NB4 (cell line): ENCODE results near the gene PCSK5.

Experiments
- CTCF ChIP-seq: IDR thresholded peaks from one replicate; pipeline ENCODE4 v1.5.1; 2012; ENCODE audit warnings: low read depth, low read length
- MAX ChIP-seq: IDR thresholded peaks from 2 replicates; pipeline ENCODE4 v1.6.1; 2011; ENCODE audit warnings: low read depth, low read length
- POLR2A ChIP-seq: IDR thresholded peaks from 2 replicates; pipeline ENCODE4 v1.6.1; 2011; ENCODE audit warnings: mild to moderate bottlenecking; ENCODE audit not compliant: insufficient read length; ENCODE audit errors: extremely low read depth

DNA sequence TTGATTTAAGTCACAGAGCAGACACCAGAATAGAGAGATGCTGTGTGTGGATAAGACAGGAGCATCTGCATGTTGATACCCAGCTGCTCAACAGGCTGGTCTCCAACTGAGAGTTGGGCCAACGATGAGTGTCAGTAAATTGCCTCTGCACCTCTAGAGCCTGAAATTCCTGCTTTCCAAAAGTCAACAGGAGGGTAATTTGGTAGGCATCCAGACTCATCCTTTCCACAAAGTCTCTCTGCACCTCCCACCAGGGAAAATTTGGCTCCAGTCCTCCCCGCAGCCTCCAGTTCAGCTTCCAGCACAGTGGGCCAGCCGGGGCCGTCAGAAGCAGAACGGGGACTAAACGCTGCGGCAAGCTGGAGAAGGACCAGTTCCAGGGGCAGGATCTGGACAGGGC lies 366.8 kb downstream of the PCSK5 start:
- TF ChIP-seq CTCF (no peak), POLR2A (no peak), MAX (no peak)
